HG03139 (cell line): Measurements from ENCODE around the gene SOCS1.
"Not testable (repeated sequence)": the region's sequence is repeated elsewhere in the genome, so short reads cannot be mapped to it uniquely, and the experiment has no call there.

Experiments used
- ATAC-seq: cut with Tn5 transposase; IDR thresholded peaks from one replicate; pipeline ENCODE4 v1.9.1; 2021; ENCODE audit not compliant: unreplicated experiment

SOCS1 gene, protein sequence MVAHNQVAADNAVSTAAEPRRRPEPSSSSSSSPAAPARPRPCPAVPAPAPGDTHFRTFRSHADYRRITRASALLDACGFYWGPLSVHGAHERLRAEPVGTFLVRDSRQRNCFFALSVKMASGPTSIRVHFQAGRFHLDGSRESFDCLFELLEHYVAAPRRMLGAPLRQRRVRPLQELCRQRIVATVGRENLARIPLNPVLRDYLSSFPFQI

DNA sequence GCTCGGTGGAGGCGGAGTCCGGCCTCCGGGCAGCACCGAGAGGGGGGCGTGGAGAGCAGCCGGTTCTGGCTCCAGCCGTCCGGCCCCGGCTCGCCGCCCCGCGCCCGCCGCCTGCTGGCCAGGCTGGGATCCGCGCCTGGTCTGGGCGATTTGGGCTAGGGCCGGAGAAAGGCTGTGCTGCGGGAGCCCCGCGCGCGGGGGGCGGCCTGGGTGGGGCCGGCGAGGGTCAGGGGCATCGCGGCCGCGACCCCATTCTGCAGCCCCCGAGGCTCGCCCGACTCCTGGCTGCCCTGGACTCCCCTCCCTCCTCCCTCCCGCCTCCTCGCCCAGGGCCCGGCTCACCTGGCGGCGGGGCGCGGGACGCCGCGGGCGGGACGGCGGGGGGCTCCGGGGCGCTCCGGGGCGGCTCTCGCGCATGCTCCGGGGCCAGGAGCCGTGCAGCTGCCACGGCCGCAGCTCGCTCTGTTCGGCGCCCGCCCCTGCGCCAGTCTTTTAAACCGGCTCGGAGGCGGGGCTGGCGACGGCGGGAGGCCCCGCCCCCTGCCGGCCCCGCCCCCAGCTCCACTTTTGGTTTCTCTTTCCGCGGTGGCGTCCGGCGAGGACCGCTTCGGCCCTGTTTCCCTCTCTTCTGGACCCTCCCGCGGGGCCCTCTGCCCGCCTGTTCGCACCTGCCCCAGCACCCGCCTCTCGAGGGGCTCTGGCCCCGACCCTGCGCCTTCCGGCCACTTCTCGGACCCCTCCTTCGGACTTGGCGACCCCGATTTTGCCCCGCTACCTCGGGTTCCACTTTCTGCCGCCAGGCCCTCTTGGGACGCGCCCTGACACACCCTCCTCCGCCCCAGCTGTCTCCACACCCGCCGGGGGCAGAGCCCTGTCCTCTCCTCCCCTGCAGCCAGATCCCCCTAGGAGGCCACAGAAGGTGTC is at the start of gene SOCS1:
Gene SOCS1 (minus strand): TSS at position 468 of the 924 bp plus-strand sequence. CDS start 726 bp downstream, outside the sequence.
- ATAC-seq: peak; percentile 44

DNA sequence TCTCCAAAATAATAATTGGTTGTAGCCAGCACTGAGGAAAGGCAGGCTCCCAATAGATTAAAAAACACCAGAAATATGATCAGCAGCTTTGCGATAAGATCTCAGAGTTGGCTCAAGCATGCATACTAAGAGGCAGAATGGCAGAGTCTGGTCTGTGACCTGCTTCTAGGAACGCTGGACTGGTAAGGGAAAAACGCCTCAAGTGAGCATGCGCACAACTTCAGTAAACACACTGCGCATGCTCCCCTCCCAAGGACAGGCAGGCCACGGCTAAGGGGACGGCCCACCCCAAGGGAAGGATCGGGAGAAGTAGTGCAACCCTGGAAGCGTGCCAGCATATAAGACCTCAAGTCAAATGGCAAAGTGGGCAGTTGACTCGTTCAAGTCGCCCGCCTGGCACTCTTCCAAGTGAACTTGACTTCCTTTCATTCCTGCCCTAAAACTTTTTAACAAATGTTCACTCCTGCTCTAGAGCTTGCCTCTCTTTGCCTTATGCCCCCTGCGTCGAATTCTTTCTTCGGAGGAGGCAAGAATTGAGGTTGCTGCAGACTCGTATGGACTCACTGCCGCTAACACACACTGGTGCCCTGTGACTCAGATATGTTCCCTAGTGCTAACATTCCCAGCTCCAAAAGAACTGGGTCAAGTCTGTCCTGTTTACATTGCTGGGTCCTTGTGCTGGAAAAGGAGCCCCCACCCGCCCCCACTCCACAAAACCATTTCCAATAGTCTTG is 47.6 kb upstream of the SOCS1 start:
- ATAC-seq: no peak

DNA sequence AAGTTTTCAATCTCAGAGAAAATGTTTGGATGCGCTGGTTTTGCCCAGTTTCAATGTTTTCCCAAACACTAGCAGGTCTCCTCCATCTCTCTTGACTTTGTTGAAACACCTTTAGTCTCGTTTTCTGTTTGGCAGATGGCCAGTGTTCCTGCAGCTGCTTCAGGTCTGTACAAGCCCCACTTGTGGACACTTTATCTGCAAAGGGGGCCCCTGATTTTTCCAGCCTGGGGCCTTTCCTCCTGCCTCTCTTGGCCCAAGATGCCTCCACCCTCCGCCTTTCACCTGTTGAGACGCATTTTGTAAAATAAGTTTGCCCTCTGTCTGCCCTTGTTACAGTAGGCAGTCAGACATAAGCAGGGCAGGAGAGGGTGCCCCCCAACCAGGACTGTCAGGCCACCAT is 47.0 kb upstream of the SOCS1 start:
- no peak for ATAC-seq

DNA sequence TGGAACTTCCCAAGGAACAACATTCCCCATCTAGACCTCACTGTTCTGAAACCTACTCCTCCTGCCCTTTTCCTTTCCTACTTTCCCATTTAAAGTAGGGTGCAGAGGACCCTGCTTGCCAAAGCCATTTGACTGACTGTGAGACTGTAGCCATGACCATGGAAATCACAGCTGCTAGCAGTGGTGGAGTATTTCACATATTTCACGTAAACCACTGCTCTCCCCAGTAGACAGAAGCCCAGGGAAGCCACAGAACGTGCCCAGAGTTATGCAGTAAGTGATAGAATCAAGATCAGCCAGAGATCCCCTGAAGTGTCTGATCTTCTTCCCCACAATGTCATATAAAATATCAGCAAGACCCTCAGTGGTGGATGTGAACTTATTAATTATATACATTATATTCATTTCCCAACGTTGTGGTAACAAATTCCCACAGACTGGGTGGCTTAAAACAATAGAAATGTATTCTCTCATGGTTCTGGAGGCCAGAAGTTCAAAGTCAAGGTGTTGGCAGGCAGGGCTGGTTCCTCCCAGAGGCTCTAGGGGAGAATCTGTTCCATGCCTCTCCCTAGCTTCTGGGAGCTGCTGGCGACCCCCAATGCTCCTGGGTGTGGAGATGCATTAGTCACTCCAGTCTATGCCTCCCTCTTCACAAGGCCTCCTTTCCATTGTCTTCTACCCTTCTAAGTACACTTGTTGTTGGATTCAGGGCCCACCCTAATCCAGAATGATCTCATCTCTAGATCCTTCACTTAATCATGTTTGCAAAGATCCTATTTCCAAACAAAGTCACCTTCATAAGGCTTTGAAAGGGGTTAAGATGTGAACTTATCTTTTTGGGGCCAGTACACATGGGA is 45.9 kb upstream of the SOCS1 start:
- ATAC-seq: no peak

DNA sequence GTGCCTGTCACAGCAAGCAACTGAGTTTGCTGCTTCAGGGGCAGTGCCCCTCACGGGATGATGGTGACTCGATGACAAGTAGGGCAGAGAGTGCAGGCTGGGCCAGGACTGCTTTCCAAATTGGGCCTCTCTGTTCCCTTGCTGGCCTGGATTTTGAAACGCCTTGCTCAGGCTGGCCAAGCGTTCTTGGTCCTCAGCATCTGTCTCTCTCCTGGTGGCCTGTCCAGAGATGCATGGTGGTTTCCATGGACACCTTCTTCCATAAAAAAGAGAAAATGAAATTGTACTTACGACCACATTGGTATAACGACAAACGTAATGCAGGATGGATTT is 44.5 kb upstream of the SOCS1 start:
- ATAC-seq: no peak

DNA sequence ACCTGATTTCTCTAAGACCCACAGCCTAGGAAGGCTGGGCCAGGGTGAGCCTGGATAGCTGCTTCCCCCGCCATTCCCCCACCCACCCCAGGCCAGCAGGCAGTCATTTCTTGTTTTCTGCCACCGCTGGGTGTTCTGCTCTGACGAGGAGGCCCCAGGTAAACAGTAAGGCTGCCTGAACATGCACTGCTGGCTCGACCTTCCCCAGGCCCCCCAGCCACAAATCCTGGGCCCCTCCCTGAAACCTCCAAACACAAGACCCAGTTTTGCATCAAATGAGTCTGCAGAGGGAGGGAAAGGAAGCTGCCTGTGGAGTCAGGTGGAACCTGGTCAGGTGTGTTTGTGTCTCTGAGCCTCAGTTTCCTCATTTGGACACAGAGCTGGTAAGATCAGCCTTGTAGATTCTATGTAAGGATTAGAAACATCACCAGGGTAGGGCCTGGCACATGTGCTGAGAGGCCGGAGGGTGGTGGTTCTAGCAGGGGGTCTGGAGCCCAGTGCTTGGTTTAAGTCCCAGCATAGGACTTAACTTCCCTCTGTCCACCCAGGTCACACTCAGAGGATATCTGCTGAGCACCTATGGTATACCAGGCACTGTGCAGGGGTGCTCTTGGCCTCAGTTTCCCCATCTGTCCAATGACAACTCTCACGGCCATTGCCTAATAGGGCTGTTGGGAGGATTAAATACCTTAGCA is 44.0 kb upstream of the SOCS1 start:
- ATAC-seq: no peak

DNA sequence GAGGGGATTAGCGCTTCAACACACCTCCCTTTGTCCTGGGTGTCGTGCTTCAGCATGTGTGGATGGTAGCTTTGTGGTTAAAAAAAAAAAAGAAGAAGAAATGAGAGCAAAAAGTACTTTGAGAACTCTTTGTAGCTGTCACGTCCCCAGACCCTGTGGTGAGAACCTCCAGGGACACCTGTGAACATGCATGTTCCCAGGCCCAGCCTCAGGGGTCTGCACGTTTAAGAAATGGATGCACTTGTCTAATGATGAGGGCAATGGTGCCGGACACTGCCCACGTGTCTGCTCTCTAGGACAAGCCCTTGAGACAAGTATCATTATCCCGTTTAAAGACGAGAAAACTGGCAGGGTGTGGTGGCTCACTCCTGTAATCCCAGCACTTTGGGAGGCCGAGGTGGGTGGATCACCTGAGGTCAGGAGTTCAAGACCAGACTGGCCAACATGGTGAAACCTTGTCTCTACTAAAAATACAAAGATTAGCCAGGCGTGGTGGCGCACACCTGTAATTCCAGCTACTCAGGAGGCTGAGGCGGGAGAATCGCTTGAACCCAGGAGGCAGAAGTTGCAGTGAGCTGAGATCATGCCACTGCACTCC is 43.0 kb upstream of the SOCS1 start:
- not testable (repeated sequence) for ATAC-seq

DNA sequence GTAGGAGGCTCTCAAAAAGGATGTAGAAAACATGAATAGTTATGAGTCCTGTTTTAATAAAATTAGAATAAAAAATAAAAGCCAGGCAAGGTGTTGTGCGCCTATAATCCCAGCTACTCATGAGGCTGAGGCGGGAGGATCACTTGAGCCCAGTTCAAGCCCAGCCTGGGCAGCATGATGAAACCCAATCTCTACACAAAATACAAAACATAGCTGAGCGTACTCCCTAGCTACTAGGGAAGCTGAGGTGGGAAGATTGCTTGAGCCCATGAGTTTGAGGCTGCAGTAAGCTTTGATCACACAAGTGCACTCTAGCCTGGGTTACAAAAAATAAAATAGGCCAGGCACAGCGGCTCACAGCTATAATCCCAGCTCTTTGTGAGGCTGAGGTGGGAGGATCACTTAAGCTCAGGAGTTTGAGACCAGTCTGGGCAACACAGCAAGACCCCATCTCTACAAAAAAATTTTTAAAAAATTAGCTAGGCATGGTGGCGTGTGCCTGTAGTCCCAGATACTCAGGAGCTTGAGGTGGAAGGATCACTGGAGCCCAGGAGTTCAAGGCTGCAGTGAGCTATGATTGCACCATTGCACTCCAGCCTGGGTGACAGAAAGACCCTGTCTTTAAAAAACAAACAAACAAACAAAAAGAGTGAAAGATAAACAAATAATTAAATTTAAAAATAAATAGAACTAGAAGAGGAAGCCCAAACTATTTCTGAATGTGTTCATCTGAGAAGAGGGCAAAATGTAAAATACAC is 42.3 kb upstream of the SOCS1 start:
- no peak for ATAC-seq

DNA sequence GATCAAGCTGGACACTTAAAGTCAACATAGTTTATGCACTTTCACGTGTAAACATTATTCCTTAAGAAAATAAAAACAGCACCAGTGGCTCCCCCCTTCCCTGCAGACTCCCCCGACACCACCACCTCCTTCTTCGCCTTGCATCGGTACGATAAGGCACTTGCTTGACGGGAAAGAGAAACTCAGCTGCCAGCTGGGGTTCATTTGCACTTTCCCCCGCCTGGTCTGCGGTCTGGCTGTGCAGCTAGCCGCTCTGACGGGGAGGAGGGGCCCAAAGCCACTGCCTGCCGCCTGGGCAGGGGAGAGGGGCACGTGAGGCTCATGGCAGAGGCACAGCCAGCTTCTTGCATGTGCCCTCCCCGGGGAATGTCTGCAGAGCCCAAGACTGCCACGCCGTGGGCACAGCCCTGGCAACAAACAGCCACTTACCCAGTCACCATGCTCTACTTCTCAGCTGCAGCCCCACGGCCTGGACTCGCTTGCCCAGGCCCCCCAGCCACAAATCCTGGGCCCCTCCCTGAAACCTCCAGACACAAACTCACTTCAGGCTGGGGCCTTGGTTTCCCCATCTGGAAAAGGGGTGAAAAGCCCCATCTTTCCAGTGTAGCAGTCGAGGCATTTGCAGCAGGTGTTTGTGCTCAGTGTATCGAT is 41.6 kb upstream of the SOCS1 start:
- ATAC-seq: peak; percentile 77

DNA sequence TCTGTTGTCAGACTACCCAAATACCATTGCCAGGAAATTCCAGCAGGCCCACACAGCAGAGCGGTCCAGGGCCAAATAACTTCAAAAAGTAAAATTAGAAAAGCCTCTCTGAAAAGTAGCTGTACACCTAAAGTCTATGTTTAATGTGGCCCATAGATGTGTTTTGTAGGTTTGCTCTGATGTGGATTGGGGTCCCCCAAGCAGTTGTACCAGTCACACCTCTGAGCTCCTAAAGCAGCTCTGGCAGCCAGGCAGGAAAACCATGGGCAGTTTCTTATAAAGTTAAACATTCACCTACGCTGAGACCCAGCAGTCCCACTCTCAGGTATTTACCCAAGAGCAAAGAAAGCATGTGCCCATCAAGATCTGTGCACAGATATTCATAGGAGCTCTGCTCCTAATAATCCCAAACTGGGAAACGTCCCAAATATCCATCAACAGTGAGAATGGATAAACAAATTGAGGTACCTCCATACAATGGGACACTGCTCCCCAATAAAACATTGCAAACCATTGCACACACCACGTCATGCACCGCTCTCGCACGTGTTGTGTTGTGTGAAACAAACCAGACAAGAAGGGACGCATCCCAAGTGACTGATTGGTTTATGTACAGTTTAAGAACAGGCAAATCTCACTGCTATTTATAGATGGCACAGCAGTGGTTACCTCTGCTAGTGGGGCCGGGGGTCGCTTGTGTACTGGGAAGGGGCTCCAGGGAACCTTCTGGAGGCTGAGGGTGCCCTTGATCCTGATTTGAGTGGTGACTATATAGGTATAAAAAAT is 40.9 kb upstream of the SOCS1 start:
- peak; percentile 11 for ATAC-seq

DNA sequence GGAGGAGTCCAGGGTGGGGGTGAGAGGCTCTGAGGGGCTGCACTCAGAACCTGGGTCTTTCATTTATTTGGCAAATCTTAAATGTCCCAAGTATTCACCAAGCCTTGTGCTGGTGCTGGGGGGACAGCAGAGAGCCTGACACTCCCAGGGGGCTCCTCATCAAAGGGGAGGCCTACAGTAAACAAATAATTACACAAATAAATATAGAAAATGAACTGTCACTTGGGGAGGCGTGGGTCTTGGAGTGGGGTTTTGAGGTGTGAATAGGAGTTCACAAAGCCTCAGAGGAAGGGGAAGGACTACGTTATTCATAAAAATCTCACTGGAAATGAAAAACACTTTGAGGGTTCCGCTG is 40.3 kb upstream of the SOCS1 start:
- no peak for ATAC-seq

DNA sequence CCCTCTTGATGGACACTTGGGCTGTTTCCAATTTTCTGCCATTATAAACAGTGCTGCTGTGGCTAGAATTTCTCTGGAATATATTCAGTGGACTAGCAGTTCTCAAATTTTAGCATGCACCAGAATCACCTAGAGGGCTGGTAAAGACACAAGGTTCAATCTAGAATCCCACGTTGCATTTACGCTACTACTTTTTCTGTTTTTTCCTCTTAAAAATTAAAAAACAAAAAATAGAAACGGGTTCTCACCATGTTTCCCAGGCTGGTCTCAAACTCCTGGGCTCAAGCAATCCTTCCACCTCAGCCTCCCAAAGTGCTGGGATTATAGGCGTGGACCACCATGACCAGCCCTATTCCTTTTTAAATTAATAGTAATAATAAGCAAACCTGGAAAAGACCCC is 39.7 kb upstream of the SOCS1 start:
- no peak for ATAC-seq

DNA sequence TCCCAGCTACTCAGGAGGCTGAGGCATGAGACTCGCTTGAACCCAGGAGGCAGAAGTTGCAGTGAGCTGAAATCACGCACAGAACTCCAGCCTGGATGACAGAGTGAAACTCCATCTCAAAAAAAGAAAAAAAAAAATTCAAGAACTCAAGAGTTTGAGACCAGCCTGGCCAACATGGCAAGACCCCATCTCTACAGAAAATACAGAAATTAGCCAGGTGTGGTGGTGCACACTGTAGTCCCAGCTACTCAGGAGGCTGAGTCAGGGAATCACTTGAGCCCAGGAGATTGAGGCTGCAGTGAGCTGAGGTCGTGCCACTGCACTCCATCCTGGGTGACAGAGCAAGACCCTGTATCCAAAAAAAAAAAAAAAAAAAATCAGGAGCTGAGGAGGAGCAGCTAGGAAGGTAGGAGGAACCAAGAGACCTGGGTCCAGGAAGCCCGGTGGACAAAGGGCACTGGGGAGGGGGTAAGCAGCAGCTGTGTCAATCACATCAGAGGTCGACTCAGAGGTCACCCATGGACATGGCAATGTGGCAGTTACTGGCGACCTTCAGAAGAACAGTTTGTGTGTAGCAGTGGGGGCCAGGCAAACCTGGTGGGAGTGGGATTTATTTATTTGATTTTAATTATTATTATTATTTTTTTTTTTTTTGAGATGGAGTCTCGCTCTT is 36.2 kb upstream of the SOCS1 start:
- ATAC-seq: no peak

DNA sequence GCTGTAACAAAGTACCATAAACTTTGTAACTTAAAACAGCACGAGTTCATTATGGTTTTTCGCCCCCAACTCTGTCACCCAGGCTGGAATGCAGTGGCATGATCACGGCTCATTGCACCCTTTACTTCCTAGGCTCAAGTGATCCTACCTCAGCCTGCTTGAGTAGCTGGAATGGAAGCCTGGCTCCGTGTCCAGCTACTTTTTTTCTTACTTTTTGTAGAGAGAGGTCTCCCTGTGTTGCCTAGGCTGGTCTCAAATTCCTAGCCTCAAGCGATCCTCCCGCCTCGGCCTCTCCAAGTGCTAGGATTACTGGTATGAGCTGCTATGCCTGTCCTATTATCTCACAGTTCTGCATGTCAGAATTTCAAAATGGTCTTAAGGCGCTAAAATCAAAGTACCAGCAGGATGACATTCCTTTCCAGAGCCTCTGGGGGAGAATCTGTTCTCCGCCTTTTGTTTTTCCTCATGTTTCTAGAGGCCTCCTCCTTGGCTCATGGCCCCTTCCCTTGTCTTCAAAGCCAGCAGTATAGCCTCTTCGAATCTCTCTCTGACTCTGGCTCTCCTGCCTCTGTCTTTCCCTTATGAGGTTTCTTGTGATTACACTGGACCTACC is 35.2 kb upstream of the SOCS1 start:
- ATAC-seq: no peak

DNA sequence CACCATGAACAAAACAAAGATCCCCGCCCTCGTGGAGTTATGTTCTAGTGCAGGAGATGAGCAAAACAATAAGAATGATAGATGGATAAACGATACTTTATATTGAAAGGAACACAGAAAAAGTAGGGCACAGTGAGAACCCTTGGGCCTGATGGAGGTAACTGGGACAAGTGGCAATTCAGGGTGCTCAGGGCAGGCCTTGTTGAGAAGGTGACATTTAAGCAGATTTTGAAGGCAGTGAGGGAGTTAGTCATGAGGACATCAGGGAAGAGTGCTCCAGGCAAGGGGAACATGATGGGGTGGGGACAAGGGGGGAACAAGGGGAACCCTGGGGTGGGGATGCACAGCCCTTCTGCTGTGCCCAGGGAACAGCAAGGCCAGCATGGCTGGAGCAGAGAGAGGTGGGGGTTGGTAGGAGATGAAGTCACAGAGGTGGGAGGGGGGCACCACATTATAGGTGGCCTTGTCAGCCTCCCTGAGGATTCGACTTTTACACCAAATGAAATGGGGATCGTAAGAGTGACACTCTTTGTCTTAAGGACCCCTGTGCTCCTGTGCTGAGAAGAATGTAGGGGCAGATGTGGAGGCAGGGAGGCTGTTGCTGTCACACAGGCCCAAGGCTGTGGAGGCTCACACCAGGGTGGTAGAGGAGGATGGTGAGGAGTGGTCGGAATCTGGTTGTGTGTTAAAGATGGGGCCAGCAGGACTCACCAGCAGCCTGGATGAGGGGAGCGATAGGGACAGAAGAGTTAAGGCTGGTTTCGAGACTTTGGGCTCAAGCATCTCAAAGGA is 34.3 kb upstream of the SOCS1 start:
- no peak for ATAC-seq

DNA sequence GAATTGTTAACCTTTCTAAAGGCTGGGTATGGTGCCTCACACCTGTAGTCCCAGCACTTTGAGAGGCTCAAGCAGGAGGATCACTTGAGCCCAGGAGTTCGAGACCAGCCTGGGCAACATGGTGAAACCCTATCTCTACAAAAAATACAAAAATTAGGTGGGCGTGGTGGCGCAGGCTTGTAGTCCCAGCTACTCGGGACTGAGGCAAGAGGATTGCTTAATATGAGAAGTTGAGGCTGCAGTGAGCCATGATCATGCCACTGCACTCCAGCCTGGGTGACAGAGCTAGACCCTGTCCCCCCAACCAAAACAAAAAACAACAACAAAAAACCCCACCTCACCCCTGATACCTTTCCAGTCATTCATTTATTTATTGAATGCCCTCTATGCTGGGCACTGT is 33.7 kb upstream of the SOCS1 start:
- ATAC-seq: not testable (repeated sequence)
